Neural progenitor cell (in vitro differentiated cells): Measurements from ENCODE around the gene FREM1. TPM values are rescaled to one million over a fixed set of nuclear protein-coding genes. Genes with fewer than 3 reads are reported as not detected.

Experiments used
- DNase-seq: peaks from one replicate; pipeline ENCODE4 v3.0.0-alpha.2; 2016; ENCODE audit warnings: low spot score
- H2AFZ ChIP-seq: fragments of 200-600 bp; sonication (generic); replicated peaks from 2 replicates; pipeline ENCODE4 v1.6.1; 2016; ENCODE audit warnings: antibody characterized with exemption
- H3F3A ChIP-seq: fragments of 200-600 bp; sonication (generic); 2 replicates; pipeline ENCODE4 v1.6.1; 2016; ENCODE audit warnings: antibody characterized with exemption, low read depth
- H3K27ac ChIP-seq: fragments of 200-600 bp; sonication (generic); 2 replicates; pipeline ENCODE4 v1.5.1; 2016; ENCODE audit warnings: mild to moderate bottlenecking
- H3K27me3 ChIP-seq: fragments of 200-600 bp; sonication (generic); 2 replicates; pipeline ENCODE4 v1.6.1; 2016; ENCODE audit warnings: mild to moderate bottlenecking, moderate library complexity
- H3K36me3 ChIP-seq: fragments of 200-600 bp; sonication (generic); 2 replicates; pipeline ENCODE4 v1.5.1; 2016
- H3K4me1 ChIP-seq: fragments of 200-600 bp; sonication (generic); 2 replicates; pipeline ENCODE4 v1.6.1; 2016; ENCODE audit warnings: mixed run types
- H3K4me2 ChIP-seq: fragments of 200-600 bp; sonication (generic); 2 replicates; pipeline ENCODE4 v1.6.1; 2016
- H3K4me3 ChIP-seq: fragments of 200-600 bp; sonication (generic); 2 replicates; pipeline ENCODE4 v1.5.1; 2016
- H3K79me2 ChIP-seq: fragments of 200-600 bp; sonication (generic); 2 replicates; pipeline ENCODE4 v1.6.1; 2016; ENCODE audit warnings: low read depth
- H3K9ac ChIP-seq: fragments of 200-600 bp; sonication (generic); 2 replicates; pipeline ENCODE4 v1.6.1; 2016
- H3K9me3 ChIP-seq: fragments of 200-600 bp; sonication (generic); 2 replicates; pipeline ENCODE4 v1.5.1; 2016; ENCODE audit warnings: low read depth
- H4K20me1 ChIP-seq: fragments of 200-600 bp; sonication (generic); 2 replicates; pipeline ENCODE4 v1.6.1; 2016; ENCODE audit warnings: low read depth
- H3K27ac Mint-ChIP-seq: 3 replicates; pipeline ENCODE4 v1.8.0; 2021; ENCODE audit warnings: mixed read lengths
- H3K27me3 Mint-ChIP-seq: 2 replicates; pipeline ENCODE4 v1.8.0; 2022; ENCODE audit warnings: low read depth, mild to moderate bottlenecking, inconsistent platforms, moderate library complexity, mixed read lengths; ENCODE audit not compliant: insufficient read depth
- H3K36me3 Mint-ChIP-seq: 3 replicates; pipeline ENCODE4 v1.8.0; 2021; ENCODE audit warnings: mixed read lengths
- H3K4me1 Mint-ChIP-seq: 3 replicates; pipeline ENCODE4 v1.8.0; 2021; ENCODE audit warnings: mixed read lengths
- H3K4me3 Mint-ChIP-seq: 3 replicates; pipeline ENCODE4 v1.8.0; 2021; ENCODE audit warnings: mild to moderate bottlenecking, moderate library complexity, mixed read lengths
- H3K9me3 Mint-ChIP-seq: 3 replicates; pipeline ENCODE4 v1.8.0; 2020; ENCODE audit warnings: mixed read lengths
- EZH2 ChIP-seq: fragments of 200-600 bp; sonication (generic); IDR thresholded peaks from 2 replicates; pipeline ENCODE4 v1.6.1; 2017; ENCODE audit warnings: antibody characterized with exemption, mild to moderate bottlenecking, moderate library complexity
- EZH2phosphoT487 ChIP-seq: fragments of 200-600 bp; sonication (generic); IDR thresholded peaks from 2 replicates; pipeline ENCODE4 v1.6.1; 2017; ENCODE audit warnings: antibody characterized with exemption
- total RNA-seq: library from RNA; depleted of rRNA; stranded (reverse); fragments of >200 nt; gene quantifications from 2 replicates; pipeline ENCODE4 v1.2.3, GENCODE V29; 2015; ENCODE audit warnings: low replicate concordance
- TF ChIP-seq, protein P1 (sequence below): fragments of 200-600 bp; sonication (generic); IDR thresholded peaks from 2 replicates; pipeline ENCODE4 v1.5.1; 2017; ENCODE audit warnings: antibody characterized with exemption, mild to moderate bottlenecking

Gene FREM1
- total RNA-seq, 1 donor from 2014 or later, result 1.2 TPM

DNA sequence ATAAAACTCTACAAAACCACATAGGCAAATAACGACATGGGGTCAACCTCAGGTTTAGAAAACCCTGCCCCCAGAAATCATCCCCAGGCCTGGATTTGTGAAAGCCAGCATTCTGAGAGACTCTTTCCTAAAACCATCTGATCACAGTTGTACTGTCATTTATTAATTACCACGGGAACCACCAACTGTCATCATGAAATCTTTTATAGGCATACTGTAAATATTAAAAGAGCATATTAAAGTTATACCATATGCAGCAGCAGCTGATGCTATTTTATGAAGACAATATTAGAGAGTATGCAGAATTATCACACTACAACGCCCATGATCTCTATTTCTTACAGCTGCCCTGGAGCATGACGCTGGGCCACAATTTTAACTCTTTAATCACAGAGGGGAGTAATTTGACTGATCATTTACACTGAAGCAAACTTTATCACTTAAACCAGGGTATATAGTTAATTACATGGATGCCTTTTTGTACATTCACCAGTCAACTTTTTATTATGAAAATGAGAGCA is 208.0 kb downstream of the FREM1 start:
- Histone ChIP-seq H2AFZ (no peak overlapping the region), H4K20me1 (no peaks in the 10 kb centered on the region), H3K4me3 (no peak overlapping the region), H3K9me3 (no peaks in the 10 kb centered on the region), H3F3A (no peaks in the 10 kb centered on the region), H3K36me3 (no peaks in the 10 kb centered on the region), H3K9ac (no peak overlapping the region), H3K79me2 (no peaks in the 10 kb centered on the region), H3K27ac (no peak overlapping the region), H3K4me2 (no peak overlapping the region), H3K4me1 (no peaks in the 10 kb centered on the region), H3K27me3 (no peaks in the 10 kb centered on the region)
- peaks cover 8% of the 10 kb centered on the region for H3K9me3 Mint-ChIP-seq
- DNase-seq, result no peak
- no peaks in the 10 kb centered on the region for H3K27me3 Mint-ChIP-seq
- no peak overlapping the region for H3K4me3 Mint-ChIP-seq
- peaks cover 6% of the 10 kb centered on the region for H3K36me3 Mint-ChIP-seq
- no peak overlapping the region for H3K27ac Mint-ChIP-seq
- no peaks in the 10 kb centered on the region for H3K4me1 Mint-ChIP-seq
- TF ChIP-seq, protein P1, sequence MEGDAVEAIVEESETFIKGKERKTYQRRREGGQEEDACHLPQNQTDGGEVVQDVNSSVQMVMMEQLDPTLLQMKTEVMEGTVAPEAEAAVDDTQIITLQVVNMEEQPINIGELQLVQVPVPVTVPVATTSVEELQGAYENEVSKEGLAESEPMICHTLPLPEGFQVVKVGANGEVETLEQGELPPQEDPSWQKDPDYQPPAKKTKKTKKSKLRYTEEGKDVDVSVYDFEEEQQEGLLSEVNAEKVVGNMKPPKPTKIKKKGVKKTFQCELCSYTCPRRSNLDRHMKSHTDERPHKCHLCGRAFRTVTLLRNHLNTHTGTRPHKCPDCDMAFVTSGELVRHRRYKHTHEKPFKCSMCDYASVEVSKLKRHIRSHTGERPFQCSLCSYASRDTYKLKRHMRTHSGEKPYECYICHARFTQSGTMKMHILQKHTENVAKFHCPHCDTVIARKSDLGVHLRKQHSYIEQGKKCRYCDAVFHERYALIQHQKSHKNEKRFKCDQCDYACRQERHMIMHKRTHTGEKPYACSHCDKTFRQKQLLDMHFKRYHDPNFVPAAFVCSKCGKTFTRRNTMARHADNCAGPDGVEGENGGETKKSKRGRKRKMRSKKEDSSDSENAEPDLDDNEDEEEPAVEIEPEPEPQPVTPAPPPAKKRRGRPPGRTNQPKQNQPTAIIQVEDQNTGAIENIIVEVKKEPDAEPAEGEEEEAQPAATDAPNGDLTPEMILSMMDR, result no peak
- TF ChIP-seq EZH2phosphoT487, result no peak
- TF ChIP-seq EZH2, result no peak

DNA sequence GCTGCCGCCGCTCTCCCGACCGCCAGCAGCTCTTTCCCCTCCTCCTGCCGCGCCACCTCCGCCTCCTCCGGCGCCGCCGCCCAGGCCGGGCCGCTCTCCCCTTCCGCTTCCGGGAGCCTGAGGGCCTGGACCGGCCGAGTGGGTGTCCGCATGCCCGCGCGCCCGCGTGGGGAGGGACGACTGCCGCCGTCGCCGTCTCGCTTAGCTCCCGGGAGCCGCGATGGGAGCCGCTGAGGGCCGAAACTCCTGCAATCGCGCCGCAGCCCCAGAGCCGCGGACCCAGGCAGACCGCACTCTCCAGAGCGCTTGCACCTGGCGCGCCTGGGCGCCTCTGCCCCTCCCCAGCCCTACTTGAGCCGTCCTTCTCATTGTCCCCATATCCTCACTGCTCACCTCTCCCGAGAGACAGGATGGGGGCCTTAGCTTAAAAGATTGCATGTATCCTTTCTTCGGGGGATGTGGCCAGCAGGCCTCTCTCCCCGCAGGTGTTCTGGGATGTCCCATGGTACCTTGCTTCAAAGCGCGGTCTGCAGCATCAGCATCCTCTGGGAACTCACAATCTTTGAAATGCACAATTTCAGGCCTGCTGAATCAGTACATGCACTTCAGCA is 216.9 kb downstream of the FREM1 start, which contains the start of gene ZDHHC21:
Gene ZDHHC21 (minus strand): TSS at position 182 of the 611 bp plus-strand sequence. CDS start 19,092 bp downstream, outside the sequence.
- Mint-ChIP-seq H3K36me3 (peaks cover 5% of the 10 kb centered on the region), H3K4me1 (peaks cover 31% of the 10 kb centered on the region), H3K27ac (peak within 1 kb of the TSS; percentile 99), H3K4me3 (peak within 1 kb of the TSS; percentile 99), H3K9me3 (no peaks in the 10 kb centered on the region), H3K27me3 (no peaks in the 10 kb centered on the region)
- Histone ChIP-seq H3K36me3 (no peaks in the 10 kb centered on the region), H3K27ac (no peak within 1 kb of the TSS), H3K4me2 (peak within 1 kb of the TSS; percentile 86), H3K79me2 (peaks cover 33% of the 10 kb centered on the region), H3F3A (peaks cover 2% of the 10 kb centered on the region), H3K9me3 (no peaks in the 10 kb centered on the region), H3K4me3 (peak within 1 kb of the TSS; percentile 83), H3K27me3 (no peaks in the 10 kb centered on the region), H4K20me1 (no peaks in the 10 kb centered on the region), H2AFZ (peak within 1 kb of the TSS; percentile 95), H3K9ac (peak within 1 kb of the TSS; percentile 71), H3K4me1 (peaks cover 13% of the 10 kb centered on the region)
- DNase-seq, result peak; percentile 64
- TF ChIP-seq, protein P1, result no peak
- TF ChIP-seq EZH2, result peak; percentile 15

GRCh38 chr9:14692470-14693250 is 217.6 kb downstream of the FREM1 start:
- Mint-ChIP-seq H3K9me3 (no peaks in the 10 kb centered on the region), H3K27me3 (no peaks in the 10 kb centered on the region), H3K4me1 (peaks cover 31% of the 10 kb centered on the region), H3K36me3 (peaks cover 8% of the 10 kb centered on the region), H3K27ac (peak overlapping the region; percentile 98), H3K4me3 (peak overlapping the region; percentile 99)
- Histone ChIP-seq H3K27ac (no peak overlapping the region), H3F3A (peaks cover 2% of the 10 kb centered on the region), H3K36me3 (no peaks in the 10 kb centered on the region), H3K79me2 (peaks cover 33% of the 10 kb centered on the region), H4K20me1 (no peaks in the 10 kb centered on the region), H3K4me3 (peak overlapping the region; percentile 83), H2AFZ (peak overlapping the region; percentile 95), H3K9ac (peak overlapping the region; percentile 71), H3K9me3 (no peaks in the 10 kb centered on the region), H3K4me2 (peak overlapping the region; percentile 86), H3K27me3 (no peaks in the 10 kb centered on the region), H3K4me1 (peaks cover 13% of the 10 kb centered on the region)
- no peak for DNase-seq
- TF ChIP-seq EZH2 (no peak), EZH2phosphoT487 (no peak)
- TF ChIP-seq, protein P1, result no peak
